Colon (tissue), 2 donors: Measurements from ENCODE around the gene CPA4.
"Not testable (repeated sequence)": the region's sequence is repeated elsewhere in the genome, so short reads cannot be mapped to it uniquely, and the experiment has no call there.

Experiments used
- FAIRE-seq: peaks from 2 replicates; lab custom pipeline; 2012; peaks lifted over from hg19 to GRCh38; lab: Jason Lieb, UNC
- donor health status: control.
- donor health status: control.

CPA4 gene, protein sequence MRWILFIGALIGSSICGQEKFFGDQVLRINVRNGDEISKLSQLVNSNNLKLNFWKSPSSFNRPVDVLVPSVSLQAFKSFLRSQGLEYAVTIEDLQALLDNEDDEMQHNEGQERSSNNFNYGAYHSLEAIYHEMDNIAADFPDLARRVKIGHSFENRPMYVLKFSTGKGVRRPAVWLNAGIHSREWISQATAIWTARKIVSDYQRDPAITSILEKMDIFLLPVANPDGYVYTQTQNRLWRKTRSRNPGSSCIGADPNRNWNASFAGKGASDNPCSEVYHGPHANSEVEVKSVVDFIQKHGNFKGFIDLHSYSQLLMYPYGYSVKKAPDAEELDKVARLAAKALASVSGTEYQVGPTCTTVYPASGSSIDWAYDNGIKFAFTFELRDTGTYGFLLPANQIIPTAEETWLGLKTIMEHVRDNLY

DNA sequence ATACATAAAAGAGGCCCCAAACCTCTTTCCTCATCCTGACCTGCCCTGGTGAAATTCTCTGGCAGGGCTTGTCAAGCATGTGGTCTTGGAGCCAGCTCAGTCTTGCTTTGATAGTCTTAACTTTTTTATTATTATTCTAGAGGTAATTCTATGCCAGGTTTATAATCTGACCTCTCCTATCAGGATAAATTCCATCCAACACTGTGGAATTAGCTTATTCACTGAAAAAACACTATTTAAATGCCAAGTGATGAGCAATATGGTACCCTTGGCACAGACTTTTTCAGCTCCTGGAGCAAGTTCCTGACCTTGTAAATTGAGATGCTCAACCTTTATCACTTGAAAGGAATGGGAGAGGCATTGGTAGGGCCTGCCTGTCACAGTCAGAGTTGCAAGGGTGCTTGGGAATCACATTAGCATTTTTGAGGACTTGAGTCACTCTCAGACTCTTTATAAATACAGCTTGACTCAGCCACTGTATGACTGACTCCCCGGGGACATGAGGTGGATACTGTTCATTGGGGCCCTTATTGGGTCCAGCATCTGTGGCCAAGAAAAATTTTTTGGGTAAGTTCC lies at the start of gene CPA4:
Gene CPA4, plus strand, starts transcription at position 480 of the 576 bp plus-strand sequence. Its CDS starts 20 bp downstream, at position 500.
- FAIRE-seq, result no peak

DNA sequence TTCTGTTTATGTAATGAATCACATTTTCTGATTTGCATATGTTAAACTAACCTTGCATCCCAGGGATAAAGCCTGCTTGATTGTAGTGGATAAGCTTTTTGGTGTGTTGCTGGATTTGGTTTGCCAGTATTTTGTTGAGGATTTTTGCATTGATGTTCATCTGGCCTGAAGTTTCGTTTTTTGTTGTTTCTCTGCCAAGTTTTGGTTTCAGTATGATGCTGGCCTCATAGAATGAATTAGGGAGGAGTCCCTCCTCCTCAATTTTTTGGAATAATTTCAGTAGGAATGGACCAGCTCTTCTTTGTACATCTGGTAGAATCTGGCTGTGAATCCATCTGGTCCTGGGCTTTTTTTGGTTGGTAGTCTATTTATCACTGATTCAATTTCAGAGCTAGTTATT lies 49.5 kb upstream of the CPA4 start:
- not testable (repeated sequence) for FAIRE-seq

DNA sequence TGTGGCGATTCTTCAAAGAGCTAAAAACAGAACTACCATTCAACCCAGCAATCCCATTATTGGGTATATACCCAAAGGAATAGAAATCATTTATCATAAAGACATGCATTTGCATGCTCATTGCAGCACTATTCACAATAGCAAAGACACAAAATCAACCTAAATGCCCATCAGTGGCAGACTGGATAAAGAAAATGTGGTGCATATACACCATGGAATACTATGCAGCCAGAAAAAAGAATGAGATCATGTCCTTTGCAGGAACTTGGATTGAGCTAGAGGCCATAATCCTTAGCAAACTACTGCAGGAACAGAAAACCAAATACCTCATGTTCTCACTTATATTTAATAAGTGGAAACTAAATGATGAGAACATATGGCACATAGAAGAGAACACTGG lies 46.5 kb upstream of the CPA4 start:
- FAIRE-seq, result not testable (repeated sequence)

DNA sequence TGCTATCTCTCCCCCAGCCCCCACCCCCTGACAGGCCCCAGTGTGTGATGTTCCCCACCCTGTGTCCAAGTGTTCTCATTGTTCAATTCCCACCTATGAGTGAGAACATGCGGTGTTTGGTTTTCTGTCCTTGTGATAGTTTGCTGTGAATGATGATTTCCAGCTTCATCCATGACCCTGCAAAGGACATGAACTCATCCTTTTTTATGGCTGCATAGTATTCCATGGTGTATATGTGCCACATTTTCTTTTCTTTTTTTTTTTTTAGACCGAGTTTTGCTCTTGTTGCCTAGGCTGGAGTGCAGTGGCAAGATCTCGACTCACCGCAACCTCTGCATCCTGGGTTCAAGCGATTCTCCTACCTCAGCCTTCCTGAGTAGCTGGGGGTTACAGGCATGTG lies 44.1 kb upstream of the CPA4 start:
- FAIRE-seq, result not testable (repeated sequence)

DNA sequence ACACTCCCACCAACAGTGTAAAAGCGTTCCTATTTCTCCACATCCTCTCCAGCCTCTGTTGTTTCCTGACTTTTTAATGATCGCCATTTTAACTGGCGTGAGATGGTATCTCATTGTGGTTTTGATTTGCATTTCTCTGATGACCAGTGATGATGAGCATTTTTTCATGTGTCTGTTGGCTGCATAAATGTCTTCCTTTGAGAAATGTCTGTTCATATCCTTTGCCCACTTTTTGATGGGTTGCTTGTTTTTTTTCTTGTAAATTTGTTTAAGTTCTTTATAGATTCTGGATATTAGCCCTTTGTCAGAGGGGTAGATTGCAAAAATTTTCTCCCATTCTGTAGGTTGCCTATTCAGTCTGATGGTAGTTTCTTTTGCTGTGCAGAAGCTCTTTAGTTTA lies 43.3 kb upstream of the CPA4 start:
- FAIRE-seq, result not testable (repeated sequence)

DNA sequence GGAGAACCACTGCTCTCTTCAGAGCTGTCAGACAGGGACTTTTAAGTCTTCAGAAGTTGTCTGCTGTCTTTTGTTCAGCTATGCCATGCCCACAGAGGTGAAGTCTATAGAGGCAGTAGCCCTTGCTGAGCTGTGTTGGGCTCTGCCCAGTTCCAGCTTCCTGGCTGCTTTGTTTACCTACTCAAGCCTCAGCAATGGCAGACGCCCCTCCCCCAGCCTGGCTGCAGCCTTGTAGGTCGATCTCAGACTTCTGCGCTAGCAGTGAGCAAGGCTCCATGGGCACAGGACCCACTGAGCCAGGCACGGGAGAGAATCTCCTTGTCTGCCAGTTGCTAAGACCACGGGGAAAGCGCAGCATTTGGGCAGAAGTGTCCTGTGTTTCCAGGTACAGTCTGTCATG lies 38.4 kb upstream of the CPA4 start:
- no peak for FAIRE-seq

DNA sequence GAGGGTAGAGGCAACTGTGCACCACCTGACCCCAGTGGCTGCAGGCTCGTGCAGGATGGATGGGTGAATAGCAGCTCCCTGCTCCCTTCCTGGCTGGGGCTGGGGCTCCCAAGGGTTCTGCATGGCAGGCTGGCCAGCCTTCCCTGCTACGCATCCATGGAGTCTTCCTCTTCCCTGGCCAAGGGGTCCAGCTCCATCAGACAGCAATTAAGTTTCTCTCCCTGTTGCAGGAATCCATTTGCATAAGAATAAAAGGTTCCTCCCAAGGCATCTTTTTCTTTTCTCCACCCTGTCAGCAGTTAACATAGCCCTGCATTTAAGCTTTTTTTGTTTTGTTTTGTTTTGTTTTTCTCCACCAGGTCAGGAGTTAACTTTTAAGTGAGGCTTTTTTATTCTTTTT lies 36.3 kb upstream of the CPA4 start:
- FAIRE-seq, result no peak

DNA sequence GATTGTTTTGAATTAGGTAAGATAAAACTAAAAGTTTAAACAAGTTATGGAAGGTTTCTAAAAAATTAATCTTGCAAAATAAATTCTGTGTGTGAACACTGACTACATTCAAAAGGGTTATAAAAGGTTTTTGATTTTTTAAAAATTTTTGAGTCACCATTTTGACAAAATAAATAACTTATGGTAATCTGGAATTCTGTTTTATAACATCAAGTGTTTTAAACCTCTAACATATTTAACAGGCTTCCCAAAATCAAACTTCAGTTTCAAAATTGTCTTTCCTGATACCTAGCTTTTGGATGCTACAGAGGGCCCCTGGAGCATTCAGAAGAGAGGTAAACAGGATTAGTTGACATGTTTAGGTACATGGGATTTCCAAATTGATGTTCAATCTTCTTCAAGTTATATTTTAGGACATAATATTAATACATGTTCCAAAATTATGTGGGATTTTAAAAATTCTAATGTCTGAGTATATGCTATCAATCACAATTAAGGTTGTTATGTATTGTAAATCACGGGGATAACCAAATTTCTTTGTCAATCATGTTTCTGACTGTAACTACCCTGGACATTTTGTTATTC lies 34.4 kb upstream of the CPA4 start:
- FAIRE-seq, result no peak

DNA sequence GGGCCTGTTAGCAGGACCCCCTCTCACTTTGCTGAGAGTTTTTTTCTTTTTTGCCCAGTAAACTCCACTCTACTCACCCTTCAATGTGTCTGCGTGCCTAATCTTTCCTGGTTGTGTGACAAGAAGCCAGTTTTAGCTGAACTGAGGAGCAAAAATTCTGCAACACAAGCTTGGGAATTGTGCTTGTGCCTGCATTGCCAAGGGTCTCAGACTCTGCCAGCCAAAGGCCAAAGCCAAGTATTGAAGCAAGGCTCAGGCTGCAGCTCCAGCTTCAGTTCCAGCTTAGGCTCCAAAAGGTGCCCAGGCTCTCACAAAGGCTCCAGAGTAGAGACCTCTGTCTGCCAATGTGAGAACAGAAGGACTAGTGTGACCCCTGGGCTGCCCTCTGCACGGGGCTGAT lies 30.5 kb upstream of the CPA4 start:
- no peak for FAIRE-seq

DNA sequence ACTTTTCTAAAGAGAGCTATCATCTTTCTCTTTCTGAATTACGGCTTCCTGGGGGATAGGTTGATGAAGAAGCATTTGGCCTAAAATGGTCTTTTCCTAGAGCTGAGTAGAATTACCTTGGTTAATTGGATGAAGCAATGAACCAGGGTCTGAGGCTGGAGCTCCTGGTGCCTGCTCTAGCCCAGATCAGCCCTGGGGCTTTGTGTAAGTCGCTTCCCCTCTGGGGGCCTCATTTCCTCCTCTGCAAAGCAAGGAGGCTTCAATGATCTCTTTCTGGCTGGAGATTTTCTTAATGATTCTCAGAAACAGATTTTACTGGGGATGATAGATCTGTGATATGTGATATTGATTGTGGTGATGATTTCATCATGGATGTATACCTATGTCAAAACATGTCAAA lies 29.8 kb upstream of the CPA4 start:
- FAIRE-seq, result no peak

DNA sequence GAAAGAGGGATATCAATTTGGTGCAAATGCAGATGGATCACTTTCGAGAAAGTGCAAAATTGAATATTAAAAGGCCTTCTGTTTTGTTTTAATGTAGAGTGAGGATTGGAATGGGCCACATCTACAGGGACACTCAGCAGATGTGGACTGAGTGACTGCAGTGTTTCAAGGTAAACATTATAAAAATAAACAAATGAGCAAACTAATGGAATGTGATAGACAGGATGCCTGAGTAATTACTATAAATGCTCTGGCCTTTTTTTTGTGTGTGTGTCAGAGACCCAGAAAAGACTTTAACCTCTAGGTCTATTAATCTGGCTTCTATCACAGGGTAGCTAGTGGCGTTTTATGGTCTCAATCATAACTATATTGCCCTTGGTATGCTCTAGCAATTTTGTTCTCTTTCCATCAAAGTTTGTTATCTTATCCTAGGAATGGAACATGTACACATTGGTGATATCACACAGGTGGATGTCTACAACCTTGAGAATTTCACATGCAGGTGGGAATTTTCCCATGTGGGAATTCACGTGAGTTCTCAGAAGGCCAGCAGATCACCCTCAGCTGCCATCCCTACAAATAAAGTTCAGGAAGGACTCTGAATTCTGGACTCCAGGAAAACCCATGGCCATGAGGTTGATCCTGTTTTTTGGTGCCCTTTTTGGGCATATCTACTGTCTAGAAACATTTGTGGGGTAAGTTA lies 26.6 kb upstream of the CPA4 start, which contains the start of gene CPA2:
Gene CPA2, plus strand, starts transcription at position 606 of the 703 bp plus-strand sequence. Its CDS starts 19 bp downstream, at position 625.
- FAIRE-seq, result no peak

DNA sequence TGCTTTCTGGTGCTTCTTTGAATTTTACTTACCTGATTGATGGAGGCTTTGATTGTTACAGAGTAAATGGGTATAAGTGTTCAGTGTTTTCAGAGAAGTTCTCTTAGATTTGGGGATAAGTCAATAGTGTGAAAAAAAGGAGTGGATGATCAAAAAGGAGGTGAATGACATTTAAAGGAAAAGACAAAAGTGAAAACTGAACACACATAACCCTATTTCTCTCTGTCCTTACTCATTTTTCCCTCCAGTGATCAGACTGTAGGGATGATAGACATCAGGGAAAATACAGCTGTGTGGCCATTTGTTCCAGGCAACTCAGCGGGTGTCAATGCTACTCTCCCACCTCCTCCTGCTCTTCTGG lies 26.0 kb upstream of the CPA4 start:
- FAIRE-seq, result no peak

DNA sequence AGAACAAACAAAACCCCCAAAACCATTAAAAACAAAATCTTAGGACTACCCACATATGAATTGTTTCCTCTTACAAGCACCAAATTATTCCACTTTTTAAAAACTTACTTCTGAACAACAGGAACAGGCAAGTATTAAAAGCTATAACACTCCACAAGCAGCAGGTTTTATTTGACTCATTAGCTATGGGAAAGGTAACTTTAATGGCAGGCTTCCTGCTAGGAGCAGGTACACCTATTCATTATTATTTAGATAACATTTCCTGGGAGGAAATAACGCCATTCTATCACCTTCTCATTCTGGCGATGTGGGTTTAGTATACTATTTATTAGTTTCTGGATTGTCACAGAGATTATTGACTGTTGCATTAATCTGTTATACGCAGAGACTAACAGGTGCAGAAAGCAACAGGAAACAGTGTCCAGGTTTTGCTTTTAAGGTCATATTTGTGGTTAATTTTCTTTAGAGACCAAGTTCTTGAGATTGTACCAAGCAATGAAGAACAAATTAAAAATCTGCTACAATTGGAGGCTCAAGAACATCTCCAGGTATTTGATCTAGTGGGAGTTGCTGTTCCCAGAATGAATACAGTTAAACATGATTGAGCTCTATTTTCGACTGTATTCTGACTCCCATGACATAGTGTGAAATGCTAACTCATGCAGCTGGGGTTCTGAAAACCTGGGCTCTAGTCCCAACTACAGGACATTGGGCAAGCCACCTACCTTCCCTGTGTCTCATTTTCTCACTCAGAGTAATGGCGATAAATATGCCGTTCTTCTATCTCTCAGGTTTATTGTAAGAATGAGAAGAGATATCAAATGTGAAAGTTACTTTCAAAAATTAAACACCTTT lies 24.3 kb upstream of the CPA4 start:
- no peak for FAIRE-seq

DNA sequence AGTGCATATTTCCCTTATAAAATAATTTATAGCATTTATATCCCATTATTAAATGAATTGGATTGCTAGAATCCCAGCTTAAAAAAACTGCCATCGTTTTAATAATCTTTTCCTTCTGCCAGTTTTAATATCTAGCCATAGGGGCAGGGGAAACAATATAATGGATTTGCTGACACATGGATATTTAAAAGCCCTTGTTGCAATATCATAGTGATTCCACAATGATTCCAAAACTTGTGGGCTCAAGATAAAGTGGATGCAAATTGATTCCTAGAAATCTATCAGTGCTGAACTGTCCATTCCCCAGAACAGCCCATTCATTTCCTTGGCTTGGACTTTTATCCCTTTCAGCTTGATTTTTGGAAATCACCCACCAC lies 23.7 kb upstream of the CPA4 start:
- no peak for FAIRE-seq

DNA sequence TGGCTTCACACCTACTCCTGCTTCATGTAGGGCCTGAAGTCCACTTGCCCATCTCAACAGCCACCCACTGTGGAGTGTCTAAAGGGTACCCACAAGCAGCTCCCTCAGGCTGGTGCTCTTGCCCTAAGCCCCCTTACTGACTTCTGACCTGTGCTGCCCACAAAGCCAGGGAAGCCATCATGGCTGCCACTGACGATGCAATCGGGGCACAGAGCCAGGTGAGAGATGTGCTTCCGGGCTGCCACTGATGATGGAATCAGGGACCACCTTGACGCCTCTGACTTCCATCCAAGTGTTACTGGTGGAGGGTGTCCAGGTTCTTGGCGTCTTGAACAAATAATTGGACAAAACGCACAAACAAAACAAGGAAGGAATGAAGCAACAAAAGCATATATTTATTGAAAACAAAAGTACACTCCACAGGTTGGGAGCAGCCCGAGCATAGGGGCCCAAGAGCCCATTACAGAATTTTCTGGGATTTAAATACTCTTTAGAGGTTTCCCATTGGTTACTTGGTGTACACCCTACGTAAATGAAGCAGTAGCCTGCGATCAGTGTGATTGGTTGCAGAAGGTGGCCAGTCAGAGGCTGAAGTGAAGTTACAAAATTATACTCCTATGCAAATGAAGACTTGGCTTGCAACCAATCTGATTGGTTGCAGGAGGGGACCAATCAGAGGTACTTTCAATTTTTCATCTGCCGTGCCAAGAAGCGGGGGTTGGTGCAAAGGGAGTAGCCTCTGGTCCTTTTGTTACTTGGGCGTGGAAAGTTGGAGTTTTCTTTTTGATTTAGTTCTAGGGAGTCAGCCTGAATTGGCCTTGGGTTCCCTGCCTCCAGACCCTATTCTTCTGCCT lies 21.8 kb upstream of the CPA4 start:
- no peak for FAIRE-seq

DNA sequence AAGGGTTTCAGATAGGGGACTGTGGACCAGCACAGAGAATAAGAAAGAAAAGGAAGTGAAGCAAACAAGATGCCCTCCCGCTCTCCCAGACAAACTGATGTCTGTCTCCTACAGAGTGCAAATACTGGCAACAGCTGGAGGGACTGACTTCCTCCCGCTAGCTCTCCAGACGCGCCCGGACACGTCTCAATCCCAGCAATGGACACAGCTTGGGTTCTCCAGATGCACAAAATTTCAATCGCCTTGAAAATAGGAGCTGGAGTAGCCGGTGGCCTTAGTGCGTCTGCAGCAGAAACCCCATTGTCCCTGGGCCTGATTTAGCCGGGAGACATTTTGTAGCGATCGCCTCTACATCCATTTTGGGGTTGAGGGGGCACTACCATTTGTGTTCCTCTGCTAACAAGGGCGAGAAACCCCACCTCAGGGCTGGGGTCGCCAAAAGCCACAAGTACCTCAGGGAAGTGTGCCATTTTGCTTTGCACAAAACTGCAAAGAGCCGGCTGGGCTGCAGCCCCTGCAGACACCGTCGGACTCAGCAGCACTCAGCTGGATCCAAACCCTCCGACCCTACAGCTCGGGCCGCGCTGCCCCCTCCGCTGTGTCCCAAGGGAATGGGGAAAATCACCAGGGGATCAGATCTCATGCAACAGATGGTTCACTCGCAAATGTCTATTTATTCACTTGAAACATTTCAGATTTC lies 20.4 kb upstream of the CPA4 start:
- no peak for FAIRE-seq

DNA sequence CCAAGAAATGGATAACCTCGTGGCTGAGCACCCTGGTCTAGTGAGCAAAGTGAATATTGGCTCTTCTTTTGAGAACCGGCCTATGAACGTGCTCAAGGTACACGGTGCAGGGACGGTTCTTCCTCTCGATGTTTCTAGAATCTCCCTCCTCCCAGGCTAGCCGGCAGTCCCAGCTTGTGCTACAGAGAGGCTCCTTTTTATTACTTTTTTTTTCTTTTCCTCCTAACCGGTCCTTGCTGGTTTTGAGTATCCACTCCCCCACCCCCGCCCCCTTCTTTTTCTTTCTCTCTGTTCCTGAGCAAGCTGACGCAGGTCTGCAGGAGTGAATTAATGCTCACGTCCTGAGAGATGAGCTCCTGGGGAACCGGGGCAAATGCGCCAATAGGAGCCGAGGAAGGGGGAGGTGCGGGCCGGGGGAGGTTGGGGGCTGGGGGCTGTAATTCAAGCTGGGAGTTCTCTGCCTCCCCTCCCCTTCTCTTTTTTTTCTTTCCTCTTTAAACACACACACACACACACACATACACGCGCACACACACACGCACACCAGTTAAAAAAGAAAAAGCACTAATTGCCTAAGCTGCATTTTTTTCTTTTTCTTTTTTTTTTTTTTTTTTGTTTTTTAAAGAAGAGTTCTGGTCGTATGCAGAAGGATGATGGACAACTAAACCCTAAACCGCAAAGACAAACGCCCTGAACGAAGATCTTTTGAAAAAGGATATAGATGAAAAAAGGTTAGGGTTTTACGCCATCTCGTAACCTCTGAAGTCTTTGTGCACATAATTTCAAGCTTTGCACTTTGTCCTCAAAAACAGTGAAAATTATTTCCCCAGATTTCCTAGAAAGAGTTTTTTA lies 19.7 kb upstream of the CPA4 start:
- no peak for FAIRE-seq

DNA sequence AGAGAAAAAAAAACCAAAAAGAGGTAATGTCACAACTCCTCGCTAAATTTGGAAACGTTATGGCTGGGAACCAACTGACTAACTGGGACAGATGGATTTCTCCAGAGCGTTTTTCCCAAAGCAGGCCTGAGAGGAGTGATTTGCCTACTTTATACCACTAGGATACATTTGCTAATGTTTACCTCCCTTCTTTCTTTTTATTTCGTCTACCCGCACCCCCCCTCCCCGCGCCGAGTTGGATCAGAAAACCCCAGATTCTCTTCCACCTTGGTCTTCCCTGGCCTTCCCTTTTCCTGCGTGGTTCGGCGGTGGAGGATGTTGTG lies 19.1 kb upstream of the CPA4 start:
- no peak for FAIRE-seq

DNA sequence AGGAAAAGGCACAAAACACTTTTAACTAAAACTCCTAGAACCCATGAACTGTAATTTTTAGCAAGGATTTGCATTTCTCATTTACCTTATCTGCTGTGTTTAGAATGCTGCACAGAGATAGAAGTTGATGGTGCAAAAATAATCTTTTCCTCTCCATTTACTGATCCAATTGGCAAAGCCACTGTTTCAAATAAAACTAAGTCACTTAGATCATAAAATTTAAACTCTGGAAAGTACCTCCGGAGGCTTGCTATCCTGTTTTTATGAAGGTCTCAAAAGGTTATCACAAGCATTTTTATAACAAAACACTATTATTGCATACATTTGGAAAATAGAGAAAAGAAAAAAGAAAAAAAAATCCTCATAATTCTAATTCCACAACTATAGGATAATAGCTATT lies 18.7 kb upstream of the CPA4 start:
- FAIRE-seq, result no peak
